ENCODE measurements around the gene NDUFAF8. TPM values are rescaled to one million over a fixed set of nuclear protein-coding genes. Genes with fewer than 3 reads are reported as not detected.

NDUFAF8 gene
- total RNA-seq, 3 donors from 2014 or later (not counting 1 experiment from before 2014, with no cell fraction given) = 28.6 to 36.4 (median 34.9) TPM

DNA sequence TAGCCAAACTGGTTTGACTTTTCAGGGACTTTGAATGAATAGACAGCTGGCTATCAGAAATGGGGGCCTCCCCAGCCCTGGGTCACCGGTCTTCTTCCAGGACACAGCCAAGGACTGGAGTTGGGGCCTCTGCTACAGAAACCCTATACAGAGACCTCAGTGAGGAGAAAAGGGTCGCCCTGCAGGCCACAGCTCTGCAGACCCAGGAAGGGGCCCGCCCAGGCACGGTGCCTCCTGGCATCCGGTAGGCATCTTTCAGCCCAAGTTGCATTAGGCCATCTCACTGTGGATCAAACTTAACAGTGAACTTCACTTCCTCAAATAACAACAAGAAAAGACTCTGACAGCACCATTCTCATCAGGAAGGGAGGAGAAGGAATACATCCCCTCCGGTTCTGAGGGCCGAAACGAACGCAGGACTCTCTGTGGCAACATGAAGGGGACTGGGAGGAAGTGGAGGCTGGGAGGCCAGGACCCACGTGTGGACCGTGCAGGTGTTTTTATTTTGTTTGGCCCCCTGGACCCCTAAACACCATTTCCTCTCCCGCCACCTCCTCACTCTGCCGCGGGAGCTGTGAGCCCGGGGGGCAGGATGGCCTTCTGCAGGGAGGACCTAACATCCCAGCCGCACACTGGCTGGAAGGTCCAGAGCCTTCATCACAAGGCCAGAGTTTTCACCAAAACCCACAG lies 48.8 kb downstream of the NDUFAF8 start:
- Mint-ChIP-seq H3K36me3 (no peaks in the 10 kb centered on the region), H3K27ac (peak overlapping the region; percentile 85 to 89), H3K4me3 (peak overlapping the region; percentile 42), H3K9me3 (no peaks in the 10 kb centered on the region), H3K27me3 (ENCODE audit: low read depth in 2 of 2) (no peaks in the 10 kb centered on the region), H3K4me1 (peaks cover 49 to 55% of the 10 kb centered on the region in 2 donors)
- TF ChIP-seq, protein P1, sequence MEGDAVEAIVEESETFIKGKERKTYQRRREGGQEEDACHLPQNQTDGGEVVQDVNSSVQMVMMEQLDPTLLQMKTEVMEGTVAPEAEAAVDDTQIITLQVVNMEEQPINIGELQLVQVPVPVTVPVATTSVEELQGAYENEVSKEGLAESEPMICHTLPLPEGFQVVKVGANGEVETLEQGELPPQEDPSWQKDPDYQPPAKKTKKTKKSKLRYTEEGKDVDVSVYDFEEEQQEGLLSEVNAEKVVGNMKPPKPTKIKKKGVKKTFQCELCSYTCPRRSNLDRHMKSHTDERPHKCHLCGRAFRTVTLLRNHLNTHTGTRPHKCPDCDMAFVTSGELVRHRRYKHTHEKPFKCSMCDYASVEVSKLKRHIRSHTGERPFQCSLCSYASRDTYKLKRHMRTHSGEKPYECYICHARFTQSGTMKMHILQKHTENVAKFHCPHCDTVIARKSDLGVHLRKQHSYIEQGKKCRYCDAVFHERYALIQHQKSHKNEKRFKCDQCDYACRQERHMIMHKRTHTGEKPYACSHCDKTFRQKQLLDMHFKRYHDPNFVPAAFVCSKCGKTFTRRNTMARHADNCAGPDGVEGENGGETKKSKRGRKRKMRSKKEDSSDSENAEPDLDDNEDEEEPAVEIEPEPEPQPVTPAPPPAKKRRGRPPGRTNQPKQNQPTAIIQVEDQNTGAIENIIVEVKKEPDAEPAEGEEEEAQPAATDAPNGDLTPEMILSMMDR (IDR thresholded peaks at IDR 0.05) = no peak
- Histone ChIP-seq H3K36me3 (ENCODE audit: control insufficient read depth, insufficient read depth, low read length) (peaks cover 21% of the 10 kb centered on the region), H3K27me3 (ENCODE audit: control insufficient read depth, insufficient read depth, low read length) (no peaks in the 10 kb centered on the region), H3K4me1 (ENCODE audit: control insufficient read depth, insufficient read depth, low read length) (peaks cover 62% of the 10 kb centered on the region), H3K27ac (ENCODE audit: low read length) (peak overlapping the region; percentile 3), H3K9me3 (ENCODE audit: control insufficient read depth, insufficient read depth, low read length) (no peaks in the 10 kb centered on the region), H3K4me3 (ENCODE audit: low read length) (no peak overlapping the region)
- ATAC-seq (no peak), DNase-seq (no peak)
- intact Hi-C loops (cut with micrococcal nuclease) = no loop called here
- WGBS (ENCODE audit: insufficient coverage) = 61% methylated on average over 16 of the region's 16 CpGs

DNA sequence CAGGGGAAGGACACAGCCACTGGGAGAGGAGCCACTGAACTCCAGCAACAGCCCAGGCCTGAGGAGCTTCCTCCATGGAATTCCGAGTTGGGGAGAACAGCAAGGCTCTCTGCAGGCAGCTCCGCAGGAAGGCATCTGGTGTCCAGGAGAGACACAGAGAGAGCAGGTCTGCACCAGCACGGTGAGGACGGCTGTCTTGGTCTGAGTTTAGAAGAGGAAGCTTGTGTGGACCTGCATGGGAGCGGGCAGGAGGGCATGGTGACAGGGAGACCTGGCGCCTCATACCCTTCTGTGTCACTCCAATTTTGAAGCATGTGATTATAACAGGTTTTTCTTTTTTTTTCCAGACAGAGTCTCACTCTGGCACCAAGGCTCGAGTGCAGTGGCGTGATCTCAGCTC lies 49.6 kb downstream of the NDUFAF8 start:
- Histone ChIP-seq H3K4me1 (ENCODE audit: control insufficient read depth, insufficient read depth, low read length) (peaks cover 66% of the 10 kb centered on the region), H3K36me3 (ENCODE audit: control insufficient read depth, insufficient read depth, low read length) (peaks cover 16% of the 10 kb centered on the region), H3K4me3 (ENCODE audit: low read length) (no peak overlapping the region), H3K27ac (ENCODE audit: low read length) (no peak overlapping the region), H3K27me3 (ENCODE audit: control insufficient read depth, insufficient read depth, low read length) (no peaks in the 10 kb centered on the region), H3K9me3 (ENCODE audit: control insufficient read depth, insufficient read depth, low read length) (no peaks in the 10 kb centered on the region)
- Mint-ChIP-seq H3K27me3 (ENCODE audit: low read depth in 2 of 2) (no peaks in the 10 kb centered on the region), H3K36me3 (no peaks in the 10 kb centered on the region), H3K27ac (no peak overlapping the region), H3K4me3 (no peak overlapping the region), H3K4me1 (peaks cover 52 to 55% of the 10 kb centered on the region in 2 donors), H3K9me3 (no peaks in the 10 kb centered on the region)
- intact Hi-C loops (cut with micrococcal nuclease) = no loop called here
- no peak for DNase-seq
- TF ChIP-seq, protein P1 (IDR thresholded peaks at IDR 0.05) = no peak
- WGBS (ENCODE audit: insufficient coverage) = 90% methylated on average over 8 of the region's 8 CpGs
- ATAC-seq = no peak

DNA sequence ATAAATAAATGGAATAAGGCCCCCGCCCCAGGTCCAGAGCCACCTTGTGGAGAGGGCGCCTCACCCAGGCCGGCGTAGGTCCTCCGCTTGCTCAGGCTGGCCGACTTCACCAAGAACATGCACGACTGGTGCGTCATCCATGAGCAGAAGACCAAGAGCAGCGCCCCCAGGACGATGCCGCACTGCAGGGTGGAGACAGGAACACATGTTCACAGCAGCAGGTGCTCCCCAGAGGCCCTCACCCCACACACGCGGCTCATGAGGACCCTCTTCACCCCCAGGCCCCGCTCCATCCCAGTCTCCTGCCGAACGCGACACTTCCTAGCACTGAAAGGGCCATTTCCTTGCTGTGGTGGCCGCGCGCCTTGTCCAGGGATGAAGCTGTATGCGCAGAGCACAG lies 50.5 kb downstream of the NDUFAF8 start:
- no peaks in the 10 kb centered on the region for H3K9me3 Mint-ChIP-seq
- intact Hi-C loops (cut with micrococcal nuclease) = no loop called here
- DNase-seq (no peak), ATAC-seq (no peak)
- H3K36me3 Mint-ChIP-seq = no peaks in the 10 kb centered on the region
- Histone ChIP-seq H3K36me3 (ENCODE audit: control insufficient read depth, insufficient read depth, low read length) (peaks cover 16% of the 10 kb centered on the region), H3K27me3 (ENCODE audit: control insufficient read depth, insufficient read depth, low read length) (no peaks in the 10 kb centered on the region), H3K4me3 (ENCODE audit: low read length) (no peak overlapping the region), H3K4me1 (ENCODE audit: control insufficient read depth, insufficient read depth, low read length) (peaks cover 68% of the 10 kb centered on the region), H3K9me3 (ENCODE audit: control insufficient read depth, insufficient read depth, low read length) (no peaks in the 10 kb centered on the region), H3K27ac (ENCODE audit: low read length) (no peak overlapping the region)
- H3K27ac Mint-ChIP-seq = no peak overlapping the region
- H3K4me1 Mint-ChIP-seq = peaks cover 51 to 56% of the 10 kb centered on the region in 2 donors
- no peak overlapping the region for H3K4me3 Mint-ChIP-seq
- WGBS (ENCODE audit: insufficient coverage) = 99% methylated on average over 21 of the region's 21 CpGs
- TF ChIP-seq, protein P1 (IDR thresholded peaks at IDR 0.05) = no peak
- no peaks in the 10 kb centered on the region for H3K27me3 Mint-ChIP-seq (ENCODE audit: low read depth in 2 of 2)

DNA sequence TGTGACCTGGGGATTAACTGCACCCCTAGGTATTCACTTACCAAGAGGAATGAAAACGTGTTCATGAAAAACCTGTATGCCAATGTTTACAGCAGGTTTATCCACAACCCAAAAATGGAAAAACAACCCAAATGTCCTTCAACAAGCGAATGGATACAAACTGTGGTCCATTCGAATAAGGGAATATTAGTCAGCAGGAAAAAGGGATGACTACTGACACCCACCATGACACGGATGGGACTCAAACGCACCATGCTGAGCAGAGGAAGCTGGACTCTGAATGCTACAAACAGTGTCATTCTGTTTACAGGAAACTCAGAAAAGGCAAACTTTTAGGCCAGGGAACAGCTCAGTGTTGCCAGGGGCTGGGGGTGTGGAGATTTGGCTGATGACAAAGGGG lies 51.1 kb downstream of the NDUFAF8 start:
- no peak overlapping the region for H3K27ac ChIP-seq (ENCODE audit: low read length)
- intact Hi-C loops (cut with micrococcal nuclease) = no loop called here
- no peak overlapping the region for H3K4me3 ChIP-seq (ENCODE audit: low read length)
- DNase-seq = no peak
- Mint-ChIP-seq H3K36me3 (no peaks in the 10 kb centered on the region), H3K9me3 (no peaks in the 10 kb centered on the region), H3K4me3 (no peak overlapping the region), H3K4me1 (peaks cover 46 to 52% of the 10 kb centered on the region in 2 donors), H3K27ac (no peak overlapping the region), H3K27me3 (ENCODE audit: low read depth in 2 of 2) (no peaks in the 10 kb centered on the region)
- H3K9me3 ChIP-seq (ENCODE audit: control insufficient read depth, insufficient read depth, low read length) = no peaks in the 10 kb centered on the region
- ATAC-seq = no peak
- H3K27me3 ChIP-seq (ENCODE audit: control insufficient read depth, insufficient read depth, low read length) = no peaks in the 10 kb centered on the region
- TF ChIP-seq, protein P1 (IDR thresholded peaks at IDR 0.05) = no peak
- H3K4me1 ChIP-seq (ENCODE audit: control insufficient read depth, insufficient read depth, low read length) = peaks cover 62% of the 10 kb centered on the region
- WGBS (ENCODE audit: insufficient coverage) = 91% methylated on average over 5 of the region's 5 CpGs
- peaks cover 16% of the 10 kb centered on the region for H3K36me3 ChIP-seq (ENCODE audit: control insufficient read depth, insufficient read depth, low read length)

Measured in natural killer cell (primary cell).